HEK293T (cell line): ENCODE results near the gene UBXN4.

Experiments
- CTCF ChIA-PET: fragments of 350-600 bp; formaldehyde crosslinking; extraction: SDS; loops from one replicate; lab custom pipeline; 2021; ENCODE audit warnings: antibody characterized with exemption, inconsistent platforms; lab: Yijun Ruan, JAX
- POLR2A ChIA-PET: fragments of 350-600 bp; formaldehyde crosslinking; extraction: SDS; loops from one replicate; lab custom pipeline; 2020; ENCODE audit warnings: antibody characterized with exemption, inconsistent platforms; lab: Yijun Ruan, JAX
- DNase-seq: peaks from one replicate; pipeline ENCODE4 v3.0.0; 2012; ENCODE audit warnings: mixed read lengths; ENCODE audit errors: extremely low spot score
- ARNT ChIP-seq: fragments of 450-650 bp; IDR thresholded peaks from 2 replicates; pipeline ENCODE4 v1.6.1; 2017; ENCODE audit warnings: mild to moderate bottlenecking
- BHLHE40 ChIP-seq: fragments of 450-650 bp; IDR thresholded peaks from 2 replicates; pipeline ENCODE4 v1.6.1; 2016; ENCODE audit warnings: mild to moderate bottlenecking, moderate library complexity, borderline replicate concordance
- CTBP1 ChIP-seq: fragments of 450-650 bp; IDR thresholded peaks from 2 replicates; pipeline ENCODE4 v1.6.1; 2016; ENCODE audit warnings: borderline replicate concordance
- ELF4 ChIP-seq: fragments of 450-650 bp; IDR thresholded peaks from 2 replicates; pipeline ENCODE4 v1.6.1; 2017; ENCODE audit warnings: antibody characterized with exemption
- FOXA1 ChIP-seq: fragments of 450-650 bp; IDR thresholded peaks from 2 replicates; pipeline ENCODE4 v1.6.1; 2016; ENCODE audit warnings: mild to moderate bottlenecking
- FOXK2 ChIP-seq: fragments of 450-650 bp; IDR thresholded peaks from 2 replicates; pipeline ENCODE4 v1.6.1; 2016; ENCODE audit warnings: mild to moderate bottlenecking
- FOXM1 ChIP-seq: fragments of 450-650 bp; IDR thresholded peaks from 2 replicates; pipeline ENCODE4 v1.6.1; 2017; ENCODE audit warnings: mild to moderate bottlenecking, borderline replicate concordance
- HDGF ChIP-seq: fragments of 450-650 bp; IDR thresholded peaks from 2 replicates; pipeline ENCODE4 v1.6.1; 2017; ENCODE audit warnings: antibody characterized with exemption, borderline replicate concordance
- L3MBTL2 ChIP-seq: fragments of 450-650 bp; conservative IDR thresholded peaks from 2 replicates; pipeline ENCODE4 v1.6.1; 2016; ENCODE audit warnings: mild to moderate bottlenecking
- LEF1 ChIP-seq: fragments of 450-650 bp; IDR thresholded peaks from 2 replicates; pipeline ENCODE4 v1.6.1; 2017; ENCODE audit warnings: mild to moderate bottlenecking, borderline replicate concordance
- NFRKB ChIP-seq: fragments of 450-650 bp; IDR thresholded peaks from 2 replicates; pipeline ENCODE4 v1.6.1; 2016; ENCODE audit warnings: mild to moderate bottlenecking, moderate library complexity
- PKNOX1 ChIP-seq: fragments of 450-650 bp; IDR thresholded peaks from 2 replicates; pipeline ENCODE4 v1.6.1; 2016
- SP1 ChIP-seq: fragments of 450-650 bp; IDR thresholded peaks from 2 replicates; pipeline ENCODE4 v1.6.1; 2017
- SUZ12 ChIP-seq: fragments of 450-650 bp; IDR thresholded peaks from 2 replicates; pipeline ENCODE4 v1.6.1; 2016; ENCODE audit warnings: mild to moderate bottlenecking
- TARDBP ChIP-seq: fragments of 450-650 bp; IDR thresholded peaks from 2 replicates; pipeline ENCODE4 v1.6.1; 2016
- ZNF384 ChIP-seq: fragments of 450-650 bp; IDR thresholded peaks from 2 replicates; pipeline ENCODE4 v1.6.1; 2016

UBXN4 gene

DNA sequence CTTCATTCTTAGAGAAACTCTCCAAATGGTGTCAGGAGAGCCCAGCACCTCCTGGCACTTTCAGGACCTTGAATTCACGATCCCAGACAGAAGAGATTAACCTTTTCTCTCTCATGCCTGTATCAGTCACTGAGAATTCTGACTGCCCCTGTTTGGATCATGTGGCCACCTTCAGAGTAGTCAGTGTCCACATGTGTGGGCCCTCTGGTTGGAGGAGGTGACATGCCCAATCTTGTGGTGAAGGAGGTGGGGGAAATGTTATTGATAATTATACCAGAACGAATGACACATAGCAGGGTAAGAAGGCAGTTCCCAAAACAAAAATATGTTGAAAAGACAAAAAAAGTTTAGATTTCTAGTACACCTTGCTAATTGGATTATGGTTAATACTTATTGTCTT lies 31.7 kb downstream of the UBXN4 start:
- CTCF ChIA-PET = no interaction called here
- DNase-seq = no peak
- POLR2A ChIA-PET = no interaction called here
- TF ChIP-seq FOXA1 = no peak
- no peak for TF ChIP-seq ARNT
- no peak for TF ChIP-seq FOXK2
- TF ChIP-seq ZNF384 = no peak
- TF ChIP-seq L3MBTL2 = no peak
- no peak for TF ChIP-seq SUZ12
- no peak for TF ChIP-seq PKNOX1
- TF ChIP-seq CTBP1 = no peak
- no peak for TF ChIP-seq ELF4
- TF ChIP-seq SP1 = no peak
- no peak for TF ChIP-seq TARDBP
- no peak for TF ChIP-seq LEF1
- no peak for TF ChIP-seq NFRKB
- TF ChIP-seq HDGF = no peak
- no peak for TF ChIP-seq BHLHE40
- TF ChIP-seq FOXM1 = no peak

DNA sequence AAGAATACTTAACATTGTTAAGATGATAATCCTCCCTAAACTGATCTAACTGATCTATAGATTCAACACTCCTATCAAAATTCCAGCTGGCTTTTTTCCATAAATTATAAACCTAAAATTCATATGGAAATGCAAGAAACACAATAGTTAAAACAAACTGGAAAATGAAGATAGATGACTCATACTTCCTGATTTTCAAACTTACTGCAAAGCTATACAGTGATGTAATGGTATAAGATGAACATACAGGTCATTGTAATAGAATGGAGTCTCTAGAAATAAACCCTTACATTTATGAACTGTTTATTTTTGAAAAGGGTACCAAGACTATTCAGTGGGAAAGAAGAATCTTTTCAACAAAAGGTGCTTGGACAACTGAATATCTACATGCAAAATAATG lies 32.3 kb downstream of the UBXN4 start:
- CTCF ChIA-PET = no interaction called here

DNA sequence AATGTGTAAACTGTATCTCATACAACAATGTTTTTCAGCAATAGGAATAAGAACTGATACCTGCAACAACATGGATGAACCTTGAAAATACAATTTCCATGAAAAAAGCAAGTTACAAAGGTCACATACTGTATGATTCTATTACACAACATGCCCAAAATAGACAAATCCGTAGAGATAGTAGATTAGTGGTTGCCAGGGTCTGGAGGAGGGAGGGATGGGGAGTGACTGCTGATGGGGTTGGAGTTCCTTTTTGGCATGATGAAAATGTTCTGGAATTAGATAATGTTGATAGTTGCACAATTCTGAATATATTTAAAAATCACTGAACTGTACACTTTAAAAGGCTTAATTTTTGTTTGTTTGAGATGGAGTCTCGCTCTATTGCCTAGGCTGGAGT lies 33.8 kb downstream of the UBXN4 start:
- POLR2A ChIA-PET = no interaction called here
- CTCF ChIA-PET = no interaction called here
- TF ChIP-seq PKNOX1 (no peak), FOXM1 (no peak), SUZ12 (no peak), FOXK2 (no peak), ARNT (no peak), BHLHE40 (no peak), ZNF384 (no peak), LEF1 (no peak), TARDBP (no peak), ELF4 (no peak), SP1 (no peak), L3MBTL2 (no peak), NFRKB (no peak)
- DNase-seq = no peak

More for the DNA sequence above, 32.3 kb downstream of the UBXN4 start:
- POLR2A ChIA-PET = no interaction called here
- DNase-seq = no peak
- TF ChIP-seq SP1 (no peak), HDGF (no peak), CTBP1 (no peak), FOXK2 (no peak), ARNT (no peak), FOXA1 (no peak), TARDBP (no peak), BHLHE40 (no peak), LEF1 (no peak), PKNOX1 (no peak), SUZ12 (no peak), NFRKB (no peak)

DNA sequence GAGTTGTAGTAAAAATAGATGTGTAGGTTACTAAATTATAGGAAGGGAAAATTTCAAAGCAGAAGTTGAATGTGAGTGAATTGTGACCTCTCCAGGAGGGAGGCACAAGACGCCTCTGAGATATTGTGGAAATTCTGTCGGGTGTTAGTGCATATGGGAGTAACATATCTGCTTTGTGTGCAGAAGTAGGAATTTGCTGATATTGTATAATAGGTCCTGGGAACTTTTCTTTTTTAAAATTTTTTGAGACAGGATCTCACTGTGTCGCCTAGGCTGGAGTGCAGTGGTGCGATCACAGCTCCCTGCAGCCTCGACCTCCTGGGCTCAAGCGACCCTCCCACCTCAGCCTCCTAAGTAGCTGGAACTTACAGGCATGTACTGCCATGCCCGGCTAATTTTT lies 34.7 kb downstream of the UBXN4 start:
- no peak for DNase-seq
- CTCF ChIA-PET = no interaction called here
- POLR2A ChIA-PET = no interaction called here

DNA sequence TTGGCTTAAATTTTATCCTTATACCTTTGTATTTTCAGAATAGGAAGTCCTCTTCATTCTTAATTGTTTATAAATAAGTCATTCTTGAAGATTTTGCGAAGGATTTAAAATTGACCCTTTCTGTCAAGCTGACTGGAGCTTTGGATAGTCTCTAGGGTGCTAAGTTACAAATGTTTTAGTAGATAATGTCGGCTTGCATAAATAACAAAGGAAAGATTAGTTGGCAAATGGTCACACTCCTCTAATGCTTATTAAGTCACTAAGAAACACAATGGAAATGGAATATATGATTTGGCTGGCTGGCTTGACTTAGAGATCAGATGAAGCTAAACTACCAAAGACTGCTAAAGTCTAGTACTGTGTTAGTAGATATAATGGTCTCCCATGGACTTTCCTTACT lies 40.6 kb downstream of the UBXN4 start:
- POLR2A ChIA-PET = no interaction called here

More for the DNA sequence above, 34.7 kb downstream of the UBXN4 start:
- TF ChIP-seq PKNOX1 (no peak), TARDBP (no peak), BHLHE40 (no peak), SUZ12 (no peak), ARNT (no peak), FOXM1 (no peak), FOXA1 (no peak), NFRKB (no peak), L3MBTL2 (no peak), ZNF384 (no peak), ELF4 (no peak), SP1 (no peak), CTBP1 (no peak), HDGF (no peak)

More for the DNA sequence above, 40.6 kb downstream of the UBXN4 start:
- CTCF ChIA-PET = interaction anchor here (0.9 kb wide), 1 partner anchor 15 kb away, joined by 4 read pairs; no protein-coding TSS in a partner anchor
- DNase-seq = no peak
- no peak for TF ChIP-seq NFRKB
- TF ChIP-seq ZNF384 = no peak
- TF ChIP-seq ELF4 = no peak
- TF ChIP-seq BHLHE40 = no peak
- TF ChIP-seq FOXA1 = no peak
- TF ChIP-seq FOXK2 = no peak
- TF ChIP-seq L3MBTL2 = no peak
- no peak for TF ChIP-seq SUZ12
- no peak for TF ChIP-seq HDGF
- no peak for TF ChIP-seq SP1
- no peak for TF ChIP-seq FOXM1
